ENCODE measurements around the gene RFPL3.
"Not testable (repeated sequence)": the region's sequence is repeated elsewhere in the genome, so short reads cannot be mapped to it uniquely, and the experiment has no call there.

The RFPL3 gene

GRCh38 chr22:32357567-32357966, at the start of gene RFPL3:
TSS of gene RFPL3 (plus strand) at chr22:32357867. CDS start at chr22:32358072, 205 bp downstream.
- DNase-seq: not testable (repeated sequence)

GRCh38 chr22:32308191-32308590, 49.5 kb upstream of the RFPL3 start:
- DNase-seq: no peak

GRCh38 chr22:32308934-32309333, 48.7 kb upstream of the RFPL3 start:
- no peak for DNase-seq

- no peak for DNase-seq
Measured at GRCh38 chr22:32309585-32310251, 47.9 kb upstream of the RFPL3 start.

GRCh38 chr22:32310777-32311176, 46.9 kb upstream of the RFPL3 start:
- no peak for DNase-seq

GRCh38 chr22:32311551-32312071, 46.1 kb upstream of the RFPL3 start:
- DNase-seq: no peak

- no peak for DNase-seq
Measured at GRCh38 chr22:32312748-32313147, 44.9 kb upstream of the RFPL3 start.

GRCh38 chr22:32313532-32313931, 44.1 kb upstream of the RFPL3 start:
- no peak for DNase-seq

- no peak for DNase-seq
Measured at GRCh38 chr22:32317524-32317923, 40.1 kb upstream of the RFPL3 start.

GRCh38 chr22:32318361-32318760, 39.3 kb upstream of the RFPL3 start:
- no peak for DNase-seq

- DNase-seq: no peak
Measured at GRCh38 chr22:32319861-32320406, 37.7 kb upstream of the RFPL3 start.

GRCh38 chr22:32322986-32323385, 34.7 kb upstream of the RFPL3 start:
- no peak for DNase-seq

- DNase-seq: no peak
Measured at GRCh38 chr22:32323513-32324164, 34.0 kb upstream of the RFPL3 start.

- DNase-seq: no peak
Measured at GRCh38 chr22:32324505-32325415, 32.9 kb upstream of the RFPL3 start.

- DNase-seq: no peak
Measured at GRCh38 chr22:32325416-32325801, 32.3 kb upstream of the RFPL3 start.

- DNase-seq: no peak
Measured at GRCh38 chr22:32325811-32326237, 31.8 kb upstream of the RFPL3 start.

- DNase-seq: no peak
Measured at GRCh38 chr22:32326647-32327046, 31.0 kb upstream of the RFPL3 start.

GRCh38 chr22:32327066-32327465, 30.6 kb upstream of the RFPL3 start:
- DNase-seq: no peak

- no peak for DNase-seq
Measured at GRCh38 chr22:32327596-32328171, 30.0 kb upstream of the RFPL3 start.

- DNase-seq: no peak
Measured at GRCh38 chr22:32328306-32329201, 29.1 kb upstream of the RFPL3 start.

- peak in 1 of 2 experiments; percentile 4 for DNase-seq
Measured at GRCh38 chr22:32329202-32329645, 28.4 kb upstream of the RFPL3 start.

Measured in activated T-cell treated with anti-CD3 and anti-CD28 coated beads, Interleukin-2, amount 50 U/mL, for 48 hours (primary cell).